NCI-H748 (cell line): ENCODE data around the gene ZNF587B.
A peak's percentile ranks its signal among the peaks of the same experiment; 100 is the strongest.
"Not testable (repeated sequence)": the region's sequence is repeated elsewhere in the genome, so short reads cannot be mapped to it uniquely, and the experiment has no call there.

Experiments
- DNase-seq: peaks from one replicate; lab custom pipeline; 2025; ENCODE audit not compliant: unreplicated experiment; lab: John Stamatoyannopoulos, UW

ZNF587B gene

DNA sequence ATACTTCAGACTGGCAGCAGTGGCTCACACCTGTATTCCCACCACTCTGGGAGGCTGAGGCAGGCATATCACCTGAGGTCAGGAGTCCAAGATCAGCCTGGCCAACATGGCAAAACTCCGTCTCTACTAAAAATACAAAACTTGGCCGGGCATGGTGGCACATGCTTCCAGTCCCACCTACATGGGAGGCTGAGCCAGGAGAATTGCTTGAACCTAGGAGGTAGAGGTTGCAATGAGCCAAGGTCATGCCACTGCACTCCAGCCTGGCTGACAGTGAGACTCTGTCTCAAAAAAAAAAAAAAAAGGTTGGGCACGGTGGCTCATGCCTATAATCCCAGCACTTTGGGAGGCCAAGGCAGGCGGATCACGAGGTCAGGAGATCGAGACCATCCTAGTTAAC is 39.6 kb downstream of the ZNF587B start:
- DNase-seq: not testable (repeated sequence)

DNA sequence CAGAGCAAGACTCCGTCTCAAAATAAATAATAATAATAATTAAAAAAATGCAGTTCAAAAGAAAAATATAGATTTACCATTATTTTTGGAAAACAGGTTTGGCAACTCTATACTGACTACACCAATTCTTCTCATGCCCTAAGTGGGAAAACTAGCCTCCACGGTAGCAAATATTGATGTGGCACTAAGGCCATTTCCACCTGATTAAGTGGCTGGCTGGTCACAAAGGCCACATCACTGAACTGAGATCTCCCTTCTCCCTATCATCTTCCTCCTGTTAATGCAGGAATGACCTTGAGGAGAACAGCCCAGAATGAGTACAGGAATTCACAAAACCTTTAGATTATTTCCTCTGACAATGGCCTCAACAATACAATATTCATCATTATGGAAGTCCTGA is 40.1 kb downstream of the ZNF587B start:
- DNase-seq: no peak

GRCh38 chr19:57872450-57872849 is 42.4 kb downstream of the ZNF587B start:
- no peak for DNase-seq

DNA sequence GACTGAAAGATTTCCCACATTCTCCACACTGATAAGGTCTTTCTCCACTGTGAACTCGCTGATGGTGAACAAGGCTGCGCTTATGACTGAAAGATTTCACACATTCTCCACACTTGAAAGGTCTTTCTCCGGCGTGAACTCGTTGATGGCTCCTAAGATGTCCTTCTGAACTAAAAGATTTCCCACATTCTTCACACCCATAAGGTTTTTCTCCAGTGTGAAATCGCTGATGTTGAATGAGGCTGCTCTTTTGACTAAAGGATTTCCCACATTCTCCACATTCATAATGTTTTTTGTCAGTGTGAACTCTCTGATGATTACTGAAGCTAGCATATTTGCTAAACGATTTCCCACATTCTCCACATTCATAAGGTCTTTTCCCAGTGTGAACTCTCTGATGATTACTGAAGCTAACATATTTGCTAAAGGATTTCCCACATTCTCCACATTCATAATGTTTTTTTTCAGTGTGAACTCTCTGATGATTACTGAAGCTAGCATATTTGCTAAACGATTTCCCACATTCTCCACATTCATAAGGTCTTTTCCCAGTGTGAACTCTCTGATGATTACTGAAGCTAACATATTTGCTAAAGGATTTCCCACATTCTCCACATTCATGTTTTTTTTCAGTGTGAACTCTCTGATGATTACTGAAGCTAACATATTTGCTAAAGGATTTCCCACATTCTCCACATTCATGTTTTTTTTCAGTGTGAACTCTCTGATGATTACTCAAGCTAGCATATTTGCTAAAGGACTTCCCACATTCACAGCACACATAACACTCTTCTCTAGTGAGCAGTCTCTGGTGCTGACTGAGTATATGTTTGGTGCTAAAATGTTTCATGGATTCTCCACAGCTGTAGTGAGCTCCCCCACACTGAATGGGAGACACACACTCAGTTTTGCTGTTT is 44.0 kb downstream of the ZNF587B start:
- not testable (repeated sequence) for DNase-seq

GRCh38 chr19:57886046-57886445 is 55.9 kb downstream of the ZNF587B start:
- no peak for DNase-seq

- DNase-seq: peak; percentile 44
These were observed 57.3 kb downstream of the ZNF587B start for GRCh38 chr19:57887195-57887941.

GRCh38 chr19:57888107-57888559 is 58.0 kb downstream of the ZNF587B start:
- peak; percentile 73 for DNase-seq

- DNase-seq: peak; percentile 99
These were observed 58.6 kb downstream of the ZNF587B start, which contains the start of gene ZNF814 for GRCh38 chr19:57888560-57889231. Gene ZNF814 (minus strand): TSS chr19:57889037. CDS start chr19:57888802, 235 bp downstream.

GRCh38 chr19:57890706-57891105 is 60.6 kb downstream of the ZNF587B start:
- not testable (repeated sequence) for DNase-seq
